ENCODE measurements around the gene ZBTB8OS.

Gene ZBTB8OS

GRCh38 chr1:32622806-32623681 is 27.3 kb downstream of the ZBTB8OS start:
- Histone ChIP-seq H3K27me3 (ENCODE audit: control insufficient read depth, low read length) (no peaks in the 10 kb centered on the region), H3F3A (ENCODE audit: control insufficient read depth, insufficient read depth) (peaks cover 6% of the 10 kb centered on the region; the same call in 1 of the 2 replicates), H3K9me3 (ENCODE audit: control insufficient read depth, insufficient read depth, low read length) (no peaks in the 10 kb centered on the region), H3K9me2 (replicated peaks; ENCODE audit: control insufficient read depth, low read length) (no peaks in the 10 kb centered on the region), H3K4me3 (ENCODE audit: low read length) (no peak overlapping the region), H4K20me1 (ENCODE audit: control insufficient read depth, insufficient read depth, low read depth, low read length) (no peaks in the 10 kb centered on the region), H3K36me3 (ENCODE audit: control insufficient read depth, low read length) (peaks cover 74% of the 10 kb centered on the region), H3K4me1 (ENCODE audit: control insufficient read depth, low read length) (peaks cover 8% of the 10 kb centered on the region), H3K27ac (ENCODE audit: low read depth, low read length) (no peak overlapping the region), H3K4me2 (ENCODE audit: low read length) (no peak overlapping the region), H3K79me2 (ENCODE audit: control insufficient read depth, low read length) (peaks cover 3% of the 10 kb centered on the region; the same call in 1 of the 2 replicates)
- TF ChIP-seq EZH2phosphoT487 (IDR thresholded peaks at IDR 0.05; ENCODE audit: borderline replicate concordance, low read length) (no peak), CTCF (IDR thresholded peaks at IDR 0.05; ENCODE audit: low read depth, low read length, poor library complexity, severe bottlenecking) (no peak)

- Histone ChIP-seq H4K20me1 (ENCODE audit: control insufficient read depth, insufficient read depth, low read depth, low read length) (no peaks in the 10 kb centered on the region), H3K9me3 (ENCODE audit: control insufficient read depth, insufficient read depth, low read length) (no peaks in the 10 kb centered on the region), H3K79me2 (ENCODE audit: control insufficient read depth, low read length) (peaks cover 3% of the 10 kb centered on the region; the same call in 1 of the 2 replicates), H3K36me3 (ENCODE audit: control insufficient read depth, low read length) (peaks cover 66% of the 10 kb centered on the region), H3F3A (ENCODE audit: control insufficient read depth, insufficient read depth) (peaks cover 6% of the 10 kb centered on the region; the same call in 1 of the 2 replicates), H3K4me1 (ENCODE audit: control insufficient read depth, low read length) (no peaks in the 10 kb centered on the region; the same call in 1 of the 2 replicates), H3K4me2 (ENCODE audit: low read length) (no peak overlapping the region), H3K4me3 (ENCODE audit: low read length) (no peak overlapping the region), H3K27ac (ENCODE audit: low read depth, low read length) (no peak overlapping the region), H3K27me3 (ENCODE audit: control insufficient read depth, low read length) (no peaks in the 10 kb centered on the region), H3K9me2 (replicated peaks; ENCODE audit: control insufficient read depth, low read length) (no peaks in the 10 kb centered on the region)
- TF ChIP-seq EZH2phosphoT487 (IDR thresholded peaks at IDR 0.05; ENCODE audit: borderline replicate concordance, low read length) (no peak), CTCF (IDR thresholded peaks at IDR 0.05; ENCODE audit: low read depth, low read length, poor library complexity, severe bottlenecking) (no peak)
These were observed 28.1 kb downstream of the ZBTB8OS start for GRCh38 chr1:32622205-32622604.

GRCh38 chr1:32619701-32620485 is 30.5 kb downstream of the ZBTB8OS start:
- Histone ChIP-seq H3K36me3 (ENCODE audit: control insufficient read depth, low read length) (peaks cover 50% of the 10 kb centered on the region), H3K4me2 (ENCODE audit: low read length) (no peak overlapping the region), H3K79me2 (ENCODE audit: control insufficient read depth, low read length) (no peaks in the 10 kb centered on the region), H3K9me2 (replicated peaks; ENCODE audit: control insufficient read depth, low read length) (no peaks in the 10 kb centered on the region), H3K27me3 (ENCODE audit: control insufficient read depth, low read length) (no peaks in the 10 kb centered on the region), H3K27ac (ENCODE audit: low read depth, low read length) (no peak overlapping the region), H3K4me3 (ENCODE audit: low read length) (no peak overlapping the region), H3K9me3 (ENCODE audit: control insufficient read depth, insufficient read depth, low read length) (no peaks in the 10 kb centered on the region), H3K4me1 (ENCODE audit: control insufficient read depth, low read length) (no peaks in the 10 kb centered on the region), H3F3A (ENCODE audit: control insufficient read depth, insufficient read depth) (peaks cover 9% of the 10 kb centered on the region; the same call in 1 of the 2 replicates), H4K20me1 (ENCODE audit: control insufficient read depth, insufficient read depth, low read depth, low read length) (no peaks in the 10 kb centered on the region)
- TF ChIP-seq CTCF (IDR thresholded peaks at IDR 0.05; ENCODE audit: low read depth, low read length, poor library complexity, severe bottlenecking) (peak; percentile 37), EZH2phosphoT487 (IDR thresholded peaks at IDR 0.05; ENCODE audit: borderline replicate concordance, low read length) (no peak)

All from DOHH2 (cell line).